Testis (tissue), 2 donors: Measurements from ENCODE around the gene SNAP25.

ENCODE experiments used
- CTCF ChIP-seq, 3 experiments: fragments of 450-650 bp in 2 of 3; fragments of 200-600 bp in 1 of 3; sonication (generic) in 1 of 3; IDR thresholded peaks; one replicate each; pipeline ENCODE4 v1.5.1; 2016 to 2019; ENCODE audit warnings: antibody characterized with exemption in 3 of 3, mild to moderate bottlenecking in 2 of 3, moderate library complexity in 1 of 3
- POLR2A ChIP-seq: fragments of 450-650 bp; IDR thresholded peaks from one replicate; pipeline ENCODE4 v1.6.1; 2017; ENCODE audit warnings: antibody characterized with exemption, mild to moderate bottlenecking, moderate library complexity

- TF ChIP-seq POLR2A (no peak), CTCF (IDR thresholded peaks at IDR 0.05) (no peak)
Measured at GRCh38 chr20:10249048-10249770, 30.6 kb downstream of the SNAP25 start.
